Gastroesophageal sphincter (tissue), 4 donors: ENCODE results near the gene SYT1. TPM values are rescaled to one million over a fixed set of nuclear protein-coding genes. Genes with fewer than 3 reads are reported as not detected.

Source experiments
- ATAC-seq: fragments of 150-250 bp; one replicate; pipeline ENCODE4 v1.9.1; 2016; ENCODE audit warnings: mild to moderate bottlenecking, moderate library complexity
- H3K27ac ChIP-seq, 4 donors: fragments of 200-600 bp; sonication (generic) in 3 of 4; 1 replicate in 3 of 4; 2 replicates in 1 of 4; pipeline ENCODE4 v1.5.1; 2016 to 2019
- H3K27me3 ChIP-seq: fragments of 200-600 bp; sonication (generic); one replicate; pipeline ENCODE4 v1.5.1; 2019
- H3K36me3 ChIP-seq, 2 donors: fragments of 200-600 bp; sonication (generic); one replicate each; pipeline ENCODE4 v1.5.1; 2019; ENCODE audit warnings: control low read depth in 1 of 2
- H3K4me1 ChIP-seq, 3 donors: fragments of 200-600 bp; sonication (generic); 1 replicate in 2 of 3; 2 replicates in 1 of 3; pipeline ENCODE4 v1.5.1; 2016 to 2019; ENCODE audit warnings: control low read depth in 2 of 3
- H3K4me3 ChIP-seq, 2 donors: fragments of 200-600 bp; sonication (generic); one replicate each; pipeline ENCODE4 v1.5.1; 2019; ENCODE audit warnings: mild to moderate bottlenecking in 1 of 2, moderate library complexity in 1 of 2
- H3K9me3 ChIP-seq, 3 donors: fragments of 200-600 bp; sonication (generic); one replicate each; pipeline ENCODE4 v1.5.1; 2017 to 2019; ENCODE audit warnings: control low read depth in 2 of 3
- EP300 ChIP-seq: sonication (generic); formaldehyde crosslinking; IDR thresholded peaks from one replicate; pipeline ENCODE4 v1.6.1; 2017; ENCODE audit warnings: antibody characterized with exemption, mild to moderate bottlenecking
- POLR2A ChIP-seq, 2 donors: fragments of 450-650 bp; IDR thresholded peaks; one replicate each; pipeline ENCODE4 v1.6.1; 2017; ENCODE audit warnings: antibody characterized with exemption in 2 of 2, mild to moderate bottlenecking in 2 of 2, moderate library complexity in 1 of 2
- POLR2AphosphoS5 ChIP-seq: sonication (generic); formaldehyde crosslinking; IDR thresholded peaks from one replicate; pipeline ENCODE4 v1.6.1; 2017; ENCODE audit warnings: antibody characterized with exemption
- WGBS, 2 donors: methylation state at CpG; one replicate each; pipeline ENCODE4 v1.1.5; 2018; ENCODE audit warnings: low coverage in 1 of 2; 5-methylcytosine and 5-hydroxymethylcytosine counted together
- total RNA-seq, 4 donors: library from RNA; depleted of rRNA; stranded (reverse); fragments of >200 nt; gene quantifications; one replicate each; pipeline ENCODE4 v1.1.0, GENCODE V29; 2016
- TF ChIP-seq, protein P1 (sequence below), 4 experiments: fragments of 200-600 bp in 2 of 4; fragments of 450-650 bp in 2 of 4; sonication (generic) in 1 of 4; IDR thresholded peaks; one replicate each; pipeline ENCODE4 v1.5.1; 2017 to 2019; ENCODE audit warnings: antibody characterized with exemption in 4 of 4, mild to moderate bottlenecking in 2 of 4, moderate library complexity in 2 of 4

Gene SYT1
- total RNA-seq, 4 donors from 2014 or later = 1.9 to 6.6 (median 3.5) TPM

DNA sequence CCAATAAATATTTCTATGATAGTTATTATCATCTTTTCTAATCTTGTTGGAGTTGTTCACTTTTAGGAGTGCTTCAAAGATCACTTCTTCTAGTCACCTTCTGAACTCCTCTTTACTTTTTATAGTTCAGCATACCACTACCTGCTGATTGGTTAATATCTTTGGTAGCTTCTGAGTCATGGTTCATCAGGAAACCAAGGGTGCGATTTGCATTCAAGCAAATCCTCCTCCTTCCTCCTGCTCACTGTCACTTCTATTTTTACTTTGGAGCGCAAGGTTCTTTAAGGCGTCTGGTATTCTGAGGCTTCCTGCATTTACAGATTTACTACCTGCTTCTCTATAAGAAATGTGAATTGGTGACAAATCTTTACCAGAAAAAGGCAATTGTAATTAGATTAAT lies 24.0 kb downstream of the SYT1 start:
- H3K9me3 ChIP-seq = no peaks in the 10 kb centered on the region
- 89 to 94% methylated on average over 2 to 3 of the region's 3 CpGs for WGBS, 2 donors
- TF ChIP-seq, protein P1, sequence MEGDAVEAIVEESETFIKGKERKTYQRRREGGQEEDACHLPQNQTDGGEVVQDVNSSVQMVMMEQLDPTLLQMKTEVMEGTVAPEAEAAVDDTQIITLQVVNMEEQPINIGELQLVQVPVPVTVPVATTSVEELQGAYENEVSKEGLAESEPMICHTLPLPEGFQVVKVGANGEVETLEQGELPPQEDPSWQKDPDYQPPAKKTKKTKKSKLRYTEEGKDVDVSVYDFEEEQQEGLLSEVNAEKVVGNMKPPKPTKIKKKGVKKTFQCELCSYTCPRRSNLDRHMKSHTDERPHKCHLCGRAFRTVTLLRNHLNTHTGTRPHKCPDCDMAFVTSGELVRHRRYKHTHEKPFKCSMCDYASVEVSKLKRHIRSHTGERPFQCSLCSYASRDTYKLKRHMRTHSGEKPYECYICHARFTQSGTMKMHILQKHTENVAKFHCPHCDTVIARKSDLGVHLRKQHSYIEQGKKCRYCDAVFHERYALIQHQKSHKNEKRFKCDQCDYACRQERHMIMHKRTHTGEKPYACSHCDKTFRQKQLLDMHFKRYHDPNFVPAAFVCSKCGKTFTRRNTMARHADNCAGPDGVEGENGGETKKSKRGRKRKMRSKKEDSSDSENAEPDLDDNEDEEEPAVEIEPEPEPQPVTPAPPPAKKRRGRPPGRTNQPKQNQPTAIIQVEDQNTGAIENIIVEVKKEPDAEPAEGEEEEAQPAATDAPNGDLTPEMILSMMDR (IDR thresholded peaks at IDR 0.05) = no peak
- TF ChIP-seq POLR2A (IDR thresholded peaks at IDR 0.05) (no peak), POLR2AphosphoS5 (no peak), EP300 (no peak)
- H3K36me3 ChIP-seq = no peaks in the 10 kb centered on the region
- ATAC-seq = no peak
- no peak overlapping the region for H3K27ac ChIP-seq
- no peaks in the 10 kb centered on the region for H3K4me1 ChIP-seq
- H3K4me3 ChIP-seq = no peak overlapping the region
- H3K27me3 ChIP-seq = no peaks in the 10 kb centered on the region

DNA sequence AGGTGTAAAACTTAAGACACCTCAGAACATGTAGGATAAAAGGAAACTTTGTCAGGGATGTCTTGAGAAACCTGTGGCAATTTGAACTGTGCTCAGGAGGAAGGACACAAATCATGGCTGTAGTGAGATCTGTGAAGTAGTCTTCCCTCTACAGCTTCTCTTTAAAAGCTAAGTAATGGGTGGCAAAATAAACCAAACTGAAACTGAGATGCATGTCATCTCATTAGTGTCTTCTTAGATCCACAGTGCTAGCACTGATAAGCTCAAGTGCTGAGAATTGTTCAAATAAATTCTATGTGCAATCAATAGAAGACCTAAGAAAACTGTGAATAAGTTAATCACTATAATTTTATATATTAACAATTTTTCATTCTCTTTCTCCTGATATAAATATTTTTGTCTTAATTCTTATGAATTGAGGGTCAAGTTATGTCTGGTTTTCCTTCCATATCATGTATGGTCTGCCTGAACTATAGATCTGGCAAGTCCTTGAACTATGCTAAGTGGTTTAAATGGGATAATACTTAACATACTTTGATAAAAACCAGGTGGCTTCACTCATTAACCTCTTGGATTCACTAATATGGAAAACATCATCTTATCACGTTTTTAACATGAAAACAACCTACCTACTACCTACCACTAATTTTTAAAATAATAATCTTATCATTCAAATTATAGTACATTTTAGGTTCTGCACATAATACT lies 27.2 kb downstream of the SYT1 start:
- Histone ChIP-seq H3K9me3 (no peaks in the 10 kb centered on the region), H3K4me1 (no peaks in the 10 kb centered on the region), H3K4me3 (no peak overlapping the region), H3K27me3 (no peaks in the 10 kb centered on the region), H3K27ac (no peak overlapping the region), H3K36me3 (no peaks in the 10 kb centered on the region)
- no peak for ATAC-seq
- TF ChIP-seq, protein P1 (IDR thresholded peaks at IDR 0.05) = no peak
- no peak for TF ChIP-seq POLR2AphosphoS5
- TF ChIP-seq EP300 = no peak
- TF ChIP-seq POLR2A (IDR thresholded peaks at IDR 0.05) = no peak
- 40 to 47% methylated on average over 1 of the region's 1 CpG for WGBS, 2 donors

DNA sequence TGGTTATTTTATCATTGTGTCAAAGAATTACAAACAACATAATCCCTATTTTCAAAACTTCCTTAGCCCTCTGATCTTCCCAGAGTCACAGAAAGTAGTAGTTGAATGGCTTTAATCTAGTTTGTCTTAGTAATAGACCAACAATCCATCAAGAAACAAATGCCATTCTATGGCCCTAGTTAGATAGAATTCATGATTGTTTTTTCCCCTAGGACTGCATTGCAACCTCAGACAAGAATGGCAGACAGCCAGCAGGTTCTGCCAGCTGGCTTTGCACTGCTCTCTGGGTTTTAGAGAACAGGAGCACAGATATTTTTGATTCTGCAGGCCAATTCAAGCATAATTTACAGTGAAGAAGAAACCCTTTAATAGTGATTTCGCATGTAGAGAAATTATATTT lies 33.8 kb downstream of the SYT1 start:
- ATAC-seq = no peak
- H3K36me3 ChIP-seq = no peaks in the 10 kb centered on the region
- H3K27me3 ChIP-seq = no peaks in the 10 kb centered on the region
- H3K27ac ChIP-seq = no peak overlapping the region
- no peak for TF ChIP-seq POLR2A (IDR thresholded peaks at IDR 0.05)
- TF ChIP-seq POLR2AphosphoS5 = no peak
- TF ChIP-seq, protein P1 (IDR thresholded peaks at IDR 0.05) = no peak
- TF ChIP-seq EP300 = no peak
- no peaks in the 10 kb centered on the region for H3K9me3 ChIP-seq
- no peaks in the 10 kb centered on the region for H3K4me1 ChIP-seq
- no peak overlapping the region for H3K4me3 ChIP-seq
- 44 to 64% methylated on average over 1 of the region's 1 CpG for WGBS, 2 donors

DNA sequence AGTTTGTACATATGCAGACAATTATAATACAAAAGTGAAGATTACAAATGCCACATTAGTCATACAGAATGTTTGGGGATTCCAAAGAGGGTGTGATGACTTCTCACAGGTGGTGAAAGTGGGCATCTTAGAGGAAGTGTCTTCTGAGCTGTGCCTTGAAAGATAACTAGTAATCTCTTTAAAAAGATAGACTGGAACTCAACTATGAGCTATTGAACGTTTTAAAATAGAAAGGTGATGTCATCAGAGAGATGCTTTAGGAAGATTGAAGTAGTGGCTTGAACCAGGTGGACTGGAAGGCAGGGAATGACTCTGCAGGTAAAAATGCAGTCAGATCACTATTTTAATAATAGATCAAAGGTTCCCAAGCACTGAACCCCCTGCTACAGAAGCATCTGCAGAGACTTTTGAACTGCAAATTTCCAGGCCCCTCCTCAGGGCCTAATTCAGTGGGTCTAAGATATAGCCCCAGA lies 50.3 kb downstream of the SYT1 start:
- TF ChIP-seq EP300 = no peak
- TF ChIP-seq POLR2AphosphoS5 = no peak
- TF ChIP-seq, protein P1 (IDR thresholded peaks at IDR 0.05) = no peak
- TF ChIP-seq POLR2A (IDR thresholded peaks at IDR 0.05) = no peak
- WGBS, 2 donors = 7 to 31% methylated on average over 1 of the region's 1 CpG
- no peak for ATAC-seq
- Histone ChIP-seq H3K4me3 (no peak overlapping the region), H3K36me3 (no peaks in the 10 kb centered on the region), H3K9me3 (no peaks in the 10 kb centered on the region), H3K4me1 (no peaks in the 10 kb centered on the region), H3K27me3 (no peaks in the 10 kb centered on the region), H3K27ac (no peak overlapping the region)

DNA sequence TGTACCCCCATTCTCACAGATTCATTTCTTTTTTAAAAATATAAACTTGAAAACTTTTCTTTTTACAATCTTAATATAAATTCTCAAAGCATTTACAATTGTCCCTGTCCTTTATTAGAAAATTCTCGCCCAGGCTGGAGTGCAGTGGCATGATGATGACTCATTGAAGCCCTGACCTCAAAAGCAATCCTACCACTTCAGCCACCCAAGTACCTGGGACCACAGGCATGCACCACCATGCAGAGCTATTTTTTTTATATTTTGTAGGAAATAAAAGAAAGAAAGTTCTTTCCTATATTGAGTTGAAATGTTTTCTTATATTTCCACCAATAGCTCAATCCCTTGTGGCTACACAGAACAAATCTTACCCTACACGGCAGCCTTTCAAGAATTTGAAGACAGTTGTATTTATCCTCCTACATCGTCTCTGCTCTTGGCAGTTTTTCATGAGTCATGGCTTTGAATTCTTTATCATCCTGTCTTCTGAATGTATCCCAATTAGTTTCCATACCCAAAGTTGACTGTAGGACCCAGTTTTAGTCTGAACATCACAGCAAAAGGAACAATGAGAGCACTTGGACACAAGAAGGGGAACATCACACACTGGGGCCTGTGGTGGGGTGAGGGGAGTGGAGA lies 52.4 kb downstream of the SYT1 start:
- no peaks in the 10 kb centered on the region for H3K27me3 ChIP-seq
- H3K4me1 ChIP-seq = no peaks in the 10 kb centered on the region
- ATAC-seq = no peak
- H3K27ac ChIP-seq = no peak overlapping the region
- 66 to 71% methylated on average over 3 of the region's 3 CpGs for WGBS, 2 donors
- no peak overlapping the region for H3K4me3 ChIP-seq
- TF ChIP-seq POLR2A (IDR thresholded peaks at IDR 0.05) = no peak
- TF ChIP-seq EP300 = no peak
- no peak for TF ChIP-seq POLR2AphosphoS5
- TF ChIP-seq, protein P1 (IDR thresholded peaks at IDR 0.05) = no peak
- H3K36me3 ChIP-seq = no peaks in the 10 kb centered on the region
- no peaks in the 10 kb centered on the region for H3K9me3 ChIP-seq
